HG02571 (cell line): ENCODE data around the gene GSN.

Experiments used
- ATAC-seq: cut with Tn5 transposase; IDR thresholded peaks from one replicate; pipeline ENCODE4 v1.9.1; 2021; ENCODE audit warnings: mild to moderate bottlenecking, moderate library complexity; ENCODE audit not compliant: unreplicated experiment

Gene GSN

GRCh38 chr9:121267689-121268597 lies at the start of gene GSN:
Gene GSN (plus strand): TSS chr9:121268162. CDS start chr9:121301972, 33,810 bp downstream.
- ATAC-seq = peak; percentile 72

- ATAC-seq = no peak
Observed at GRCh38 chr9:121218357-121219027, 49.5 kb upstream of the GSN start.

- no peak for ATAC-seq
Observed at GRCh38 chr9:121219530-121219929, 48.4 kb upstream of the GSN start.

- ATAC-seq = no peak
Observed at GRCh38 chr9:121220996-121221663, 46.8 kb upstream of the GSN start.

- no peak for ATAC-seq
Observed at GRCh38 chr9:121221664-121222055, 46.3 kb upstream of the GSN start.

GRCh38 chr9:121222524-121223171 lies 45.3 kb upstream of the GSN start:
- no peak for ATAC-seq

GRCh38 chr9:121225240-121225639 lies 42.7 kb upstream of the GSN start:
- ATAC-seq = no peak

GRCh38 chr9:121226175-121226574 lies 41.8 kb upstream of the GSN start:
- no peak for ATAC-seq

GRCh38 chr9:121227862-121228261 lies 40.1 kb upstream of the GSN start:
- ATAC-seq = no peak

- no peak for ATAC-seq
Observed at GRCh38 chr9:121230256-121230655, 37.7 kb upstream of the GSN start.

- ATAC-seq = no peak
Observed at GRCh38 chr9:121232251-121232650, 35.7 kb upstream of the GSN start.

- no peak for ATAC-seq
Observed at GRCh38 chr9:121233906-121234831, 33.8 kb upstream of the GSN start.

- ATAC-seq = no peak
Observed at GRCh38 chr9:121234832-121235161, 33.2 kb upstream of the GSN start.

GRCh38 chr9:121235512-121235911 lies 32.5 kb upstream of the GSN start:
- ATAC-seq = no peak

GRCh38 chr9:121237916-121238315 lies 30.0 kb upstream of the GSN start:
- no peak for ATAC-seq

GRCh38 chr9:121239071-121239470 lies 28.9 kb upstream of the GSN start:
- no peak for ATAC-seq

GRCh38 chr9:121239851-121240250 lies 28.1 kb upstream of the GSN start:
- ATAC-seq = no peak

- no peak for ATAC-seq
Observed at GRCh38 chr9:121240472-121241135, 27.4 kb upstream of the GSN start.

- ATAC-seq = no peak
Observed at GRCh38 chr9:121242219-121242958, 25.6 kb upstream of the GSN start.
